Keratinocyte (primary cell): ENCODE data around the gene WDR4. TPM values are rescaled to one million over a fixed set of nuclear protein-coding genes. Genes with fewer than 3 reads are reported as not detected.

ENCODE experiments used
- DNase-seq: peaks from one replicate; pipeline ENCODE4 v3.0.0-alpha.2; 2011; ENCODE audit warnings: low read depth, missing footprints, low spot score
- FAIRE-seq: peaks from 2 replicates; lab custom pipeline; 2011; peaks lifted over from hg19 to GRCh38; lab: Jason Lieb, UNC
- H2AFZ ChIP-seq: 2 replicates; pipeline ENCODE4 v1.6.0; 2012; ENCODE audit warnings: low read length, control low read depth, inconsistent platforms; ENCODE audit not compliant: control insufficient read depth
- H3K27ac ChIP-seq: 2 replicates; pipeline ENCODE4 v1.5.1; 2011; ENCODE audit warnings: low read length; ENCODE audit not compliant: control insufficient read depth, insufficient read depth
- H3K27me3 ChIP-seq: 3 replicates; pipeline ENCODE4 v1.6.0; 2011; ENCODE audit warnings: low read length; ENCODE audit not compliant: control insufficient read depth, insufficient read depth; ENCODE audit errors: extremely low read depth
- H3K36me3 ChIP-seq, 2 experiments: 2 replicates in 1 of 2; 3 replicates in 1 of 2; pipeline ENCODE4 v1.5.1; 2011; ENCODE audit warnings: low read length in 2 of 2, mild to moderate bottlenecking in 1 of 2; ENCODE audit not compliant: control insufficient read depth in 2 of 2, insufficient read depth in 2 of 2; ENCODE audit errors: extremely low read depth in 1 of 2
- H3K4me1 ChIP-seq: 3 replicates; pipeline ENCODE4 v1.5.1; 2011; ENCODE audit warnings: low read length; ENCODE audit not compliant: control insufficient read depth, insufficient read depth; ENCODE audit errors: extremely low read depth
- H3K4me2 ChIP-seq: 3 replicates; pipeline ENCODE4 v1.6.0; 2011; ENCODE audit warnings: low read depth, low read length; ENCODE audit not compliant: control insufficient read depth, insufficient read depth; ENCODE audit errors: extremely low read depth
- H3K4me3 ChIP-seq, 3 experiments: fragments of 200-600 bp in 1 of 3; sonication (generic) in 1 of 3; 2 replicates in 2 of 3; 3 replicates in 1 of 3; pipeline ENCODE4 v1.5.1; 2011 to 2016; ENCODE audit warnings: low read length in 3 of 3, mild to moderate bottlenecking in 3 of 3, control low read depth in 2 of 3, inconsistent platforms in 1 of 3, low read depth in 1 of 3, mixed read lengths in 1 of 3, mixed run types in 1 of 3, moderate library complexity in 1 of 3; ENCODE audit not compliant: control insufficient read depth in 2 of 3, insufficient read depth in 2 of 3; ENCODE audit errors: extremely low read depth in 1 of 3
- H3K79me2 ChIP-seq: 2 replicates; pipeline ENCODE4 v1.6.0; 2012; ENCODE audit warnings: low read length; ENCODE audit not compliant: control insufficient read depth, insufficient read depth
- H3K9ac ChIP-seq: 3 replicates; pipeline ENCODE4 v1.6.0; 2011; ENCODE audit warnings: low read length; ENCODE audit not compliant: control insufficient read depth, insufficient read depth; ENCODE audit errors: extremely low read depth
- H3K9me1 ChIP-seq: 3 replicates; pipeline ENCODE4 v1.6.0; 2011; ENCODE audit warnings: low read length; ENCODE audit not compliant: control insufficient read depth, insufficient read depth; ENCODE audit errors: extremely low read depth
- H3K9me3 ChIP-seq: 2 replicates; pipeline ENCODE4 v1.5.1; 2012; ENCODE audit warnings: low read depth, low read length; ENCODE audit not compliant: control insufficient read depth
- H4K20me1 ChIP-seq: 3 replicates; pipeline ENCODE4 v1.6.0; 2011; ENCODE audit warnings: low read length; ENCODE audit not compliant: control insufficient read depth, insufficient read depth; ENCODE audit errors: extremely low read depth
- EZH2 ChIP-seq: IDR thresholded peaks from one replicate; pipeline ENCODE4 v1.6.1; 2012; ENCODE audit warnings: inconsistent platforms, mild to moderate bottlenecking, low read length, moderate library complexity
- dilution Hi-C: fragments of 300-500 bp; cut with MboI; formaldehyde crosslinking; loops from one replicate; pipeline ENCODE4 v1.7.0; 2020; ENCODE audit warnings: low sequenced_read_pairs; ENCODE audit not compliant: extremely low pct_ligation_motif_present
- polyA plus RNA-seq, 5 experiments: library from polyadenylated mRNA; depleted of rRNA in 3 of 5; stranded (reverse) in 3 of 5; stranded (forward) in 1 of 5; unstranded in 1 of 5; fragments of >200 nt; gene quantifications; 1 replicate in 1 of 5; 2 replicates in 3 of 5; 3 replicates in 1 of 5; pipeline versions ENCODE4 v1.2.1 to v1.2.3, GENCODE V29; 2011 to 2012; ENCODE audit warnings: missing spikeins in 2 of 5, low read depth in 1 of 5, low replicate concordance in 1 of 5
- TF ChIP-seq, protein P1 (sequence below), 3 experiments: IDR thresholded peaks in 1 of 3; conservative IDR thresholded peaks in 1 of 3; optimal IDR thresholded peaks in 1 of 3; 2 replicates in 2 of 3; 3 replicates in 1 of 3; pipeline versions ENCODE3 to v1.5.1; 2011; ENCODE audit warnings: low read length in 3 of 3, mild to moderate bottlenecking in 3 of 3, moderate library complexity in 2 of 3, control low read depth in 1 of 3, inconsistent platforms in 1 of 3; ENCODE audit not compliant: insufficient read depth in 2 of 3; ENCODE audit errors: extremely low read depth in 1 of 3

WDR4 gene
- polyA plus RNA-seq, 1 donor (not counting 4 experiments of a cell fraction or from before 2014, with no cell fraction given) = 14.9 TPM

DNA sequence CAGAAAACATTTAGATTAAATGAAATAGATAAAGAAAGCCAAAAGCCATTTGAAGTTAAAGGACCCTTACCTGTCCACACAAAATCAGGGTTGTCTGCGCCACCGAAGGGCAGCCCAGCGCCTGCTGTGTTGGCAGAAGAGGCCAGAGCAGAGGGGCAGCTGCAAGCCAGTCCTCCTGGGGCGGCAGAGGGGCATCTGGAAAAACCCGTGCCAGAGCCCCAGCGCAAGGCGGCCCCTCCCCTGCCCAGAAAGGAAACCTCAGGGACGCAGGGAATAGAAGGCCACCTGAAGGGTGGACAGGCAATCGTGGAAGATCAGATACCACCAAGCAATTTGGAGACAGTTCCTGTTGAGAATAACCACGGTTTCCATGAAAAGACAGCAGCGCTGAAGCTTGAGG lies 24.5 kb upstream of the WDR4 start:
- peaks cover 39% of the 10 kb centered on the region for H3K79me2 ChIP-seq
- no peak for FAIRE-seq

DNA sequence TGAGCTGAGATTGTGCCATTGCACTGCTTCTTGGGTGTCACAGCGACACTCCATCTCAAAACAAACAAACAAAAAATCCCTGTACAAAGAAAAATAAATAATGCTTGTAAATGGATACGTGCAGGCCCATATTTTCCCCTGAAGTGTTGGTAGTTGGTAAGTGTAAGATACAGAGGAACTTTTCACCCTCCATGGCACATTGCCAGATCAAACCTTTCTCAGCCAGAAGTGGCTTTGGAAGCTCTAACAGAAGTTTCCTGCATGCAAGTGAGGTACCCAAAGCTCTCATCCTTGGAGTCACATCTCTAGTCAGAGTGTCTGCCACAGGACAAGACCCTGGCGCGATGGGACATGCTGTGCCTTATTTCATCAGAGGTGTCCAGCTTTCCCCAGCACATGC lies 21.1 kb upstream of the WDR4 start:
- H3K4me2 ChIP-seq = no peak overlapping the region
- H3K4me3 ChIP-seq = no peak overlapping the region
- DNase-seq = no peak
- no peak overlapping the region for H3K9ac ChIP-seq
- FAIRE-seq = no peak
- H3K9me1 ChIP-seq = no peaks in the 10 kb centered on the region
- peaks cover 22 to 29% of the 10 kb centered on the region in 2 experiments for H3K36me3 ChIP-seq
- peaks cover 6% of the 10 kb centered on the region for H4K20me1 ChIP-seq
- dilution Hi-C loops = no loop called here
- H3K9me3 ChIP-seq = no peaks in the 10 kb centered on the region
- no peak overlapping the region for H2AFZ ChIP-seq
- TF ChIP-seq, protein P1, sequence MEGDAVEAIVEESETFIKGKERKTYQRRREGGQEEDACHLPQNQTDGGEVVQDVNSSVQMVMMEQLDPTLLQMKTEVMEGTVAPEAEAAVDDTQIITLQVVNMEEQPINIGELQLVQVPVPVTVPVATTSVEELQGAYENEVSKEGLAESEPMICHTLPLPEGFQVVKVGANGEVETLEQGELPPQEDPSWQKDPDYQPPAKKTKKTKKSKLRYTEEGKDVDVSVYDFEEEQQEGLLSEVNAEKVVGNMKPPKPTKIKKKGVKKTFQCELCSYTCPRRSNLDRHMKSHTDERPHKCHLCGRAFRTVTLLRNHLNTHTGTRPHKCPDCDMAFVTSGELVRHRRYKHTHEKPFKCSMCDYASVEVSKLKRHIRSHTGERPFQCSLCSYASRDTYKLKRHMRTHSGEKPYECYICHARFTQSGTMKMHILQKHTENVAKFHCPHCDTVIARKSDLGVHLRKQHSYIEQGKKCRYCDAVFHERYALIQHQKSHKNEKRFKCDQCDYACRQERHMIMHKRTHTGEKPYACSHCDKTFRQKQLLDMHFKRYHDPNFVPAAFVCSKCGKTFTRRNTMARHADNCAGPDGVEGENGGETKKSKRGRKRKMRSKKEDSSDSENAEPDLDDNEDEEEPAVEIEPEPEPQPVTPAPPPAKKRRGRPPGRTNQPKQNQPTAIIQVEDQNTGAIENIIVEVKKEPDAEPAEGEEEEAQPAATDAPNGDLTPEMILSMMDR (optimal IDR thresholded peaks at IDR 0.05 in 1 of 3, IDR thresholded peaks at IDR 0.05 in 1 of 3, conservative IDR thresholded peaks at IDR 0.05 in 1 of 3; ENCODE audit: extremely low read depth in 1 of 3, insufficient read depth in 2 of 3, low read length in 3 of 3) = no peak
- no peak for TF ChIP-seq EZH2
- peaks cover 51% of the 10 kb centered on the region for H3K79me2 ChIP-seq
- no peaks in the 10 kb centered on the region for H3K4me1 ChIP-seq
- H3K27ac ChIP-seq = no peak overlapping the region
- H3K27me3 ChIP-seq = no peaks in the 10 kb centered on the region

More for the DNA sequence above, 24.5 kb upstream of the WDR4 start:
- no peak overlapping the region for H3K4me3 ChIP-seq
- H4K20me1 ChIP-seq = peaks cover 3% of the 10 kb centered on the region
- H3K36me3 ChIP-seq = peaks cover 23 to 39% of the 10 kb centered on the region in 2 experiments
- H3K27me3 ChIP-seq = no peaks in the 10 kb centered on the region
- no peak overlapping the region for H2AFZ ChIP-seq
- TF ChIP-seq EZH2 = no peak
- TF ChIP-seq, protein P1 (optimal IDR thresholded peaks at IDR 0.05 in 1 of 3, IDR thresholded peaks at IDR 0.05 in 1 of 3, conservative IDR thresholded peaks at IDR 0.05 in 1 of 3; ENCODE audit: extremely low read depth in 1 of 3, insufficient read depth in 2 of 3, low read length in 3 of 3) = no peak
- no peak overlapping the region for H3K27ac ChIP-seq
- no peak overlapping the region for H3K9ac ChIP-seq
- dilution Hi-C loops = no loop called here
- no peaks in the 10 kb centered on the region for H3K9me1 ChIP-seq
- no peaks in the 10 kb centered on the region for H3K9me3 ChIP-seq
- no peak overlapping the region for H3K4me2 ChIP-seq
- no peak for DNase-seq
- no peaks in the 10 kb centered on the region for H3K4me1 ChIP-seq
